D721Med (cell line): ENCODE results near the gene TLDC2.

Experiments used
- DNase-seq: peaks from one replicate; pipeline ENCODE4 v3.0.0; 2011; ENCODE audit warnings: low spot score; ENCODE audit not compliant: insufficient read length
- FAIRE-seq: peaks from 2 replicates; lab custom pipeline; 2011; peaks lifted over from hg19 to GRCh38; lab: Jason Lieb, UNC
- CTCF ChIP-seq: IDR thresholded peaks from 2 replicates; pipeline ENCODE4 v1.5.1; 2012; ENCODE audit warnings: mild to moderate bottlenecking, control low read depth; ENCODE audit not compliant: insufficient read depth; ENCODE audit errors: missing control alignments

The TLDC2 gene

GRCh38 chr20:36875702-36876472, at the start of gene TLDC2:
Gene TLDC2, plus strand, starts transcription at chr20:36876138. Its CDS starts 37 bp downstream, at chr20:36876175.
- TF ChIP-seq CTCF: no peak
- DNase-seq (no peak), FAIRE-seq (no peak)

- DNase-seq (no peak), FAIRE-seq (no peak)
- TF ChIP-seq CTCF: no peak
These were observed 49.2 kb upstream of the TLDC2 start for GRCh38 chr20:36826554-36827244.

- no peak for TF ChIP-seq CTCF
- DNase-seq (no peak), FAIRE-seq (no peak)
These were observed 48.2 kb upstream of the TLDC2 start for GRCh38 chr20:36827541-36828279.

- FAIRE-seq (no peak), DNase-seq (no peak)
These were observed 44.9 kb upstream of the TLDC2 start for GRCh38 chr20:36830791-36831691.

GRCh38 chr20:36832791-36833190, 43.1 kb upstream of the TLDC2 start:
- TF ChIP-seq CTCF: no peak
- DNase-seq: no peak
- FAIRE-seq: no peak

More at GRCh38 chr20:36830791-36831691, 44.9 kb upstream of the TLDC2 start:
- TF ChIP-seq CTCF: no peak

- FAIRE-seq: no peak
- no peak for DNase-seq
- TF ChIP-seq CTCF: no peak
These were observed 42.5 kb upstream of the TLDC2 start for GRCh38 chr20:36833275-36834020.
